Measurements from ENCODE around the gene PLLP.

The PLLP gene

GRCh38 chr16:57310801-57311200 is 26.3 kb upstream of the PLLP start:
- DNase-seq (ENCODE audit: low read depth): no peak
- TF ChIP-seq, protein P1, sequence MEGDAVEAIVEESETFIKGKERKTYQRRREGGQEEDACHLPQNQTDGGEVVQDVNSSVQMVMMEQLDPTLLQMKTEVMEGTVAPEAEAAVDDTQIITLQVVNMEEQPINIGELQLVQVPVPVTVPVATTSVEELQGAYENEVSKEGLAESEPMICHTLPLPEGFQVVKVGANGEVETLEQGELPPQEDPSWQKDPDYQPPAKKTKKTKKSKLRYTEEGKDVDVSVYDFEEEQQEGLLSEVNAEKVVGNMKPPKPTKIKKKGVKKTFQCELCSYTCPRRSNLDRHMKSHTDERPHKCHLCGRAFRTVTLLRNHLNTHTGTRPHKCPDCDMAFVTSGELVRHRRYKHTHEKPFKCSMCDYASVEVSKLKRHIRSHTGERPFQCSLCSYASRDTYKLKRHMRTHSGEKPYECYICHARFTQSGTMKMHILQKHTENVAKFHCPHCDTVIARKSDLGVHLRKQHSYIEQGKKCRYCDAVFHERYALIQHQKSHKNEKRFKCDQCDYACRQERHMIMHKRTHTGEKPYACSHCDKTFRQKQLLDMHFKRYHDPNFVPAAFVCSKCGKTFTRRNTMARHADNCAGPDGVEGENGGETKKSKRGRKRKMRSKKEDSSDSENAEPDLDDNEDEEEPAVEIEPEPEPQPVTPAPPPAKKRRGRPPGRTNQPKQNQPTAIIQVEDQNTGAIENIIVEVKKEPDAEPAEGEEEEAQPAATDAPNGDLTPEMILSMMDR (IDR thresholded peaks at IDR 0.05; ENCODE audit: insufficient read depth, low read depth, low read length, missing control alignments): no peak
- H3K4me3 ChIP-seq (ENCODE audit: low read depth, low read length): no peak overlapping the region

- no peak overlapping the region for H3K4me3 ChIP-seq (ENCODE audit: low read depth, low read length)
- DNase-seq (ENCODE audit: low read depth): no peak
- TF ChIP-seq, protein P1 (IDR thresholded peaks at IDR 0.05; ENCODE audit: insufficient read depth, low read depth, low read length, missing control alignments): no peak
Observed at GRCh38 chr16:57308041-57308440, 23.6 kb upstream of the PLLP start.

GRCh38 chr16:57307365-57307764 is 22.9 kb upstream of the PLLP start:
- DNase-seq (ENCODE audit: low read depth): no peak
- no peak overlapping the region for H3K4me3 ChIP-seq (ENCODE audit: low read depth, low read length)
- TF ChIP-seq, protein P1 (IDR thresholded peaks at IDR 0.05; ENCODE audit: insufficient read depth, low read depth, low read length, missing control alignments): no peak

GRCh38 chr16:57306676-57307341 is 22.3 kb upstream of the PLLP start:
- DNase-seq (ENCODE audit: low read depth): no peak
- no peak overlapping the region for H3K4me3 ChIP-seq (ENCODE audit: low read depth, low read length)
- TF ChIP-seq, protein P1 (IDR thresholded peaks at IDR 0.05; ENCODE audit: insufficient read depth, low read depth, low read length, missing control alignments): no peak

DNA sequence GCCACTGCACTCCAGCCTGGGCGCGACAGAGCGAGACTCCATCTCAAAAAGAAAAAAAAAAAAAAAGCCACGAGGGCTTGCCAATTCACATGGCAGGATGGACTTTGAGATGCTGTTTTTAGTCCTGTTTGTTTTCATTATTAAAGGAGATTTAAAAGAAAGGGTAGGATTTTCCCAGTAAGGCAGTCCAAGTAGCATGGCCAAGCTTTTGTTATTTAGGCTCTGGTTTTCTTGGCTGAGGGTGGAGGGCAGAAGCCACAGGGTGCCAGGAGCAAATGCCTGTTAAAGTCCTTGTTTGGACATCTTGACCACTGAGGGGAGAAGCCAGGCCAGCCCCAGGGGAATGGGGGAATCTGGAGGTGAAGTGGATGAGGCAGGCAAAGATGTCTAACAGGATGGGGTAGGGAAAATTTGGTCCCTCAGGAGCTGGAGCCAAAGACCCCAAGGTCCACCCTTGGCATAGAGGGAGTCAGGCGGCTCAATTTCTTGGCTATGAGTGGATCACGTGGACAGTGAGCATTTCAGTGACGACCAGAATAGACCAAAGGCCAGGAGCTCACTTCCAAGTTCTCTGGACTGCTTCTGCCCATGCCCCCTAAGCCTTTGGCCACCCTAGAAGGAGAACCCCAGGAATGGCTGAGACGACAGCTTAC is 20.8 kb upstream of the PLLP start:
- no peak overlapping the region for H3K4me3 ChIP-seq (ENCODE audit: low read depth, low read length)
- TF ChIP-seq, protein P1 (IDR thresholded peaks at IDR 0.05; ENCODE audit: insufficient read depth, low read depth, low read length, missing control alignments): no peak
- no peak for DNase-seq (ENCODE audit: low read depth)

GRCh38 chr16:57304169-57305061 is 19.9 kb upstream of the PLLP start:
- no peak overlapping the region for H3K4me3 ChIP-seq (ENCODE audit: low read depth, low read length)
- DNase-seq (ENCODE audit: low read depth): peak; percentile 82
- TF ChIP-seq, protein P1 (IDR thresholded peaks at IDR 0.05; ENCODE audit: insufficient read depth, low read depth, low read length, missing control alignments): no peak

Data from GM12865 (cell line).